HG03196 (cell line): ENCODE results near the gene OR10V1.

Experiments
- ATAC-seq: cut with Tn5 transposase; IDR thresholded peaks from one replicate; pipeline ENCODE4 v1.9.1; 2021; ENCODE audit not compliant: unreplicated experiment

OR10V1 gene, protein sequence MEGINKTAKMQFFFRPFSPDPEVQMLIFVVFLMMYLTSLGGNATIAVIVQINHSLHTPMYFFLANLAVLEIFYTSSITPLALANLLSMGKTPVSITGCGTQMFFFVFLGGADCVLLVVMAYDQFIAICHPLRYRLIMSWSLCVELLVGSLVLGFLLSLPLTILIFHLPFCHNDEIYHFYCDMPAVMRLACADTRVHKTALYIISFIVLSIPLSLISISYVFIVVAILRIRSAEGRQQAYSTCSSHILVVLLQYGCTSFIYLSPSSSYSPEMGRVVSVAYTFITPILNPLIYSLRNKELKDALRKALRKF

DNA sequence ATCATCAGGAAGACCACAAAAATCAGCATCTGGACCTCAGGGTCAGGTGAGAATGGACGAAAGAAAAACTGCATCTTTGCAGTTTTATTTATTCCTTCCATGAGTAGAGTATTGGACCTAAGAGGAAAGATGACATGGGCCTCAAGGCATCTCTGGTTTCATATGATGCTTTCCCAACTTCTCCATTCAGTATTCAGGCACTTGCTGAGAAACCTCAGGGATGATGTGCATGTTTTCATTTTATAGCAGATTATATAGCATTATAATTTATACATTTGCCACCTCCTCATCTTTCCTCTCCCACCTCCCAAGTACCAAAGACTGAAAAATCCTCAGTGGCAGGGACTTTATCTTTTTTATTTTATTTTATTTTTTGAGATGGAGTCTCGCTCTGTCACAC is at the start of gene OR10V1:
Gene OR10V1, minus strand, starts transcription at position 101 of the 400 bp plus-strand sequence. Its CDS starts 0 bp downstream, at position 101.
- no peak for ATAC-seq

DNA sequence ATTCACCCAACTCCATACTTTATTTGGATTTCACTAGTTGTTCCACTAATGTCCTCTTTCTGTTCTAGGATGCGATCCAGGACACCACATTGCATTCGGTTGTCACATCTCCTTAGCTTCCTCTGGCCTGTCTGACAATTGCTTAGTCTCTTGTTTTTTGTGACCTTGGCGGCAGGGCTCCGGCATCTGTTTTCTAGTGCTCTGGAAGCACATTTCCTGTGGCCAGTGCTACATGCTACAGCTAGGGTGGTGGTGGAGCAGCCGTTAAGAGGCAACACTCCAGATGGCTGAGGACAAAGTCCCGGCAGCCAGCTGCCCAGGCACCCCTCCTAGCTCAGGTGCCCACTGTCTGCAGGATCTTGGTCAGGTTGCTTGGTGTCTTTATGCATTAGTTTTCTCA is 48.3 kb upstream of the OR10V1 start:
- no peak for ATAC-seq

DNA sequence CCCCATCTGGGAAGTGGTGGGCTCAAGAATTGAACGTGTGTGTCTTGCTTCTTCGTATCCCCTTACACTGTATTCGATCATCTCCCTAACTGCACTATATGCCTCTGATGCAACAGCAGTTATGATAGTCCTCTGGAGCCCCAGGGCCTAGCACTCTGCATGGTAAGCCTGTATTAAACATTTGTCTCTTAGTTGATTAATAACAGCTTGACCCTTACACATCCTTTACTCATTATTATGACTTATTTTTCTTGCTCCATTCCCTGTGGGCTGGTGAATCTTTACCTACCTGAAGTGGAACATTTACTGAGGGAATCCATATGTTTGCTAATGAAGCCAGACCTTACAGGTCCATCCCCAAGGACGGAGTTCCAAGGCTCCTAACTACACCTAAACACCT is 47.1 kb upstream of the OR10V1 start:
- ATAC-seq, result no peak

GRCh38 chr11:59759900-59760299 is 46.3 kb upstream of the OR10V1 start:
- ATAC-seq, result no peak

GRCh38 chr11:59758401-59759037 is 44.9 kb upstream of the OR10V1 start:
- ATAC-seq, result no peak

- ATAC-seq, result no peak
Measured at GRCh38 chr11:59756845-59757244, 43.2 kb upstream of the OR10V1 start.

GRCh38 chr11:59756558-59756840 is 42.9 kb upstream of the OR10V1 start:
- ATAC-seq, result no peak

- ATAC-seq, result peak; percentile 27
Measured at GRCh38 chr11:59755701-59756557, 42.3 kb upstream of the OR10V1 start.

- ATAC-seq, result peak; percentile 70
Measured at GRCh38 chr11:59754859-59755700, 41.4 kb upstream of the OR10V1 start, which contains the start of gene STX3. TSS of gene STX3 (plus strand) at chr11:59755376. CDS start at chr11:59755606, 230 bp downstream.

GRCh38 chr11:59754494-59754858 is 40.8 kb upstream of the OR10V1 start:
- no peak for ATAC-seq

DNA sequence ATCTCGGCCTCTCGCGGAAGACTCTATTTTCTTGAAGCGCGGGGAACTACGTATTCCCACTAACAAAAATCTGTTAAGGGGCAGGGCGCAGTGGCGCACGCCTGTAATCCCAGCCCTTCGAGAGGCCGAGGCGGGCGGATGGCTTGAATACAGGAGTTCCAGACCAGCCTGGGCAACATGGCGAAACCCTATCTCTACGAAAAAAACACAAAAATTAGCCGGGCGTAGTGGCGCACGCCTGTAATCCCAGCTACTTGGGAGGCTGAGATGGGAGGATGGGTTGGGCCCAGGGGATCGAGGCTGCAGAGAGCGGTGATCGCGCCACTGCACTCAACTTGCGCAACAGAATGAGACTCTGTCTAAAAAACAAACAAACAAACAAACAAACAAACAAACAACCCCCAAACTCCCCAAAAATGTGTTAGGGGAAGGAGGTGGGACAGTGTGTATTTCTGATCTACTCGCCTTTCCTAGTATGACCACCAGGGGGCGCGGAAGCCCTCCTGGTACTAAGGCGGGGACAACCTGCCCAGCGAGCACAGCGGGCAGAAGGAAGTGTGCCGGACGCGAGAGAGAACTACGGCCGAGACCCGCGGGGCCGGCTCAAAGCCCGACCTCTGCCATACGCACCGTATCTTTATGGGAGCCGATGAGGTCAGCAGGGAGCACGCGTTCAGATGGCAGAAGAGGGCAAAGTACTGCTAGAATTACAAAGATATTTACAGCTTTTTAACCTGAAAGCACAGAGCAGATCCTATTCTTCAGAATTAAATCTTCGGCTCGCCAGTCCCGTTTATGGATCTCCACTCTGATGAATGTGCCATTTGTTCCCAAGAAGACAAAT is 40.2 kb upstream of the OR10V1 start:
- peak; percentile 62 for ATAC-seq

DNA sequence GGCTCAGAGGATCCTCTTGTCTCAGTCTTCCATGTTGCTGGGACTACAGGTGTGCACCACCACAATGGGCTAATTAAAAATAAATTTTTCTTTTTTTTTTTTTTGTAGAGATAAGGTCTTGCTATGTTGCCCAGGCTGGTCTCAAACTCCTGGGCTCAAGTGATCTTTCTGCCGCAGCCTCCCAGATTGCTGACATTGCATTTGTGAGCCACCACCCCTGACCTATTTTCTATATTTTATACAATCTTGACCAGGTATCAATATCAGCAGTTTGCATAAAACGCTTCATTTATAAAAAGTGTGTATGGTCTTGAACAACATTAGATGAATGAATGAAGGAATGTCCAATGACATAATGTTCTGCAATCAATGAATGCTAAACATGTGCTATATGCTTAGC is 32.5 kb upstream of the OR10V1 start:
- ATAC-seq, result no peak

- ATAC-seq, result no peak
Measured at GRCh38 chr11:59730896-59731565, 17.4 kb upstream of the OR10V1 start.

DNA sequence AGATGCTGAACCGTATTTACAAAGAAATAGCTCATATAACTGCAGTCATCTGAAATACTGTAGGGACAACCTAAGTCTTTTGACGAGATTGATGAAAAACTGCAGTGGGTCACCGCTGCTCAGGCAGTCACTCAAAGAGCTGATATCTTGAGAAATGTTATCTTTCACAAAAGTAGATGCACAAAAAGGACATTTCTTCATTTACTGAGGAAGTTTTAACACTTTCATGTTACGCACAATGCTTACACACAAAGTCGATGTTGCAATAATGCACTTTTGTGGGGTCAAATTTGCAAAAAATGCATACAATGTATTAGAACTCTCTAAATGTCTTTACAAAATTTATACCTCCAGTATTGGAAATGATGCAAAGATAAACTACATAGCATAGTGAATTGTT is 16.2 kb upstream of the OR10V1 start:
- no peak for ATAC-seq

DNA sequence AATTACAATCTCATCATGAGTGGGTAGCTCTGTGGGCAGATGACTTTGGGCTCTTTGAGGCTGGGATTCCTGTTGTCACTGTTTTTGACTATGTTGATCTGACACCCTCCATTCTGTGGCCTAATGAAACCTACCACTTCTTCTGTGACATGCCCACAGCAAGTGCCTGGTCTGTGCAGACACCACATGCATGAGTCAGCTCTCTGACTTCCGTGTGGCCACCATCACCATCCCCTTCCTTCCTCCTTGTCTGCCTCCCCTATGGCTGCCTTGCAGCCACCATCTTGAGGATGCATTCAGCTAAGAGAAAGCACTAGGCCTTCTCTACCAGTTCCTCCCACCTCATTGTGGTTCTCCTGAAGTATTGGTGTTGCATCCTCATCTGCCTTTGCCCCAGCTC is 15.3 kb upstream of the OR10V1 start:
- no peak for ATAC-seq

GRCh38 chr11:59728154-59728553 is 14.5 kb upstream of the OR10V1 start:
- no peak for ATAC-seq

DNA sequence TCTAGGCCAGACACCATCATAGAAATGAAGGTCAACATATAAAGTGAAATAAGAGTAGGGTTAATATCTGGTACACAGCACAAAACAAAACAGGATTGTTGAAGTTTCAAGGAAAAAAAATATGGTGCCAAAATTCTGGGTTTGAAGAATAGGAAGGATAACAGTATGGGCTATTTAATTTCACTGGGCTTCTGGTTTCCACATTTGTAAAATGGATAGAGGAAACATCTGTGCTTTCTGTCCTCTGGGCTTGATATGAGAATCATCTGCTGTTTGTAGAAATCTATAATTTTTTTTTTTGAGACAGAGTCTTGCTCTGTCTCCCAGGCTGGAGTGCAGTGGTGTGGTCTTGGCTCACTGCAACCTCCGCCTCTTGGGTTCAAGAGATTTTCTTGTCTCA is 13.8 kb upstream of the OR10V1 start:
- ATAC-seq, result no peak

GRCh38 chr11:59724066-59724465 is 10.4 kb upstream of the OR10V1 start:
- ATAC-seq, result no peak

DNA sequence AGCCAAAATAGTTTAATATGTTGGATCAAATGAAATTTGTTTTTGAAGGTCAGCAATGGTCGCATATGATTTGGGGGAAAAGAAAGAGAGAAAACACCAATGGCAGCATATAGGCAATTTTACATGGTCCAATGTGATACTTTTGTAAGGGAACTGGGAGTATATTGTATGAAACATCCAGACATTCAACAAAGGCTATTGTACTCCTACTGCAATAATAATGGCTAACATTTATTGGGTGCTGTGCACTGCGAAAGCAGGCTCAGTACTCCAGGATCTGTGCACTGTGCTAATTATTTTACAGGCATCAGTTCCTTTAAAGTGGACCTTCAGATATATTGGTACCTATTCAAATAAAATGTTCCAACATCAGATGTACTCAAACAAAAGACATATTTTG is 5.9 kb upstream of the OR10V1 start:
- ATAC-seq, result no peak

DNA sequence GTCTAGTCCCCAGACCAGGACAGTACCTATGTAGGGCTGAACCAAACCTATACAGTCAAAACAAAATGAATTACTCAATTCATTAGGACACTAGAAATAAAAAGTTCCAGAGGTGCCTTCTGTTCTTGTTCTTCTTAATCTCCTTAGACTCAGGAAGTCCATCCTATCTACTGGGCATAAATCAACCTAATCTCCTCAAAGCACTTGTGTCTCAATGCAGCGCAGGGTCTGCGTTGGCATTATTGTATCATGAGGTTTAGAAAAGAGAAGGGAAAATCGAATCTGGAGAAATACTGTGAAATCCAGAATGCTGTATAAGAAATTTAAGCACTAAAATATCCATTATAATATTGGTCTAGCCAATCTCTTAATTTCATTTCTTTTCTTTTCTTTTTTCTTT is 2.4 kb upstream of the OR10V1 start:
- ATAC-seq, result no peak
